ENCODE data around the gene KNDC1.

DNA sequence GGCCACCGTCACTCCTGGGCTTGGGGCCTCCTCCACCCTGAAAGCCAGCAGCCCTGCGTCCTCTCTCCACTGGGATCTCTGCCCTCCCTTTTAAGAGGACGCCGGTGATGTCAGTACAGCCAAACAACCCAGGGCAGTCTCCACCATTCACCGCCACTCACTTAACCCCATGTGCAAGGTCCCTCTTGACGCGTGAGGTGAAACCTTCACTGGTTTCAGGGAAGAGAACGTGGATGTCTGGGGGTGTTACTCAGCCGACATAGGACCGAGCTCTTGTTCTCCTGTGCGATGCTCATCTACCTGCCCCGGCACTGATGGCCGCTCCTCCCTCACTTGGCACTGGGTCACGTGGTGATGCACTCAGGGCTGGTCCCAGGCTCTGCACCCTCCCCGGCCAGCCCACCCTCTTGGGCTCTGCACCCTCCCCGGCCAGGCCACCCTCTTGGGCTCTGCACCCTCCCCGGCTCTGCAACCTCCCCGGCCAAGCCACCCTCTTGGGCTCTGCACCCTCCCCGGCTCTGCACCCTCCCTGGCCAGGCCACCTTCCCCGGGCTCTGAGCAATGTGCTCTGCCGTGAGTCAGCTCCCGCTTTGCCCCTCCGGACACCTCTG, 36.2 kb upstream of the KNDC1 start:
- TF ChIP-seq, protein P1, sequence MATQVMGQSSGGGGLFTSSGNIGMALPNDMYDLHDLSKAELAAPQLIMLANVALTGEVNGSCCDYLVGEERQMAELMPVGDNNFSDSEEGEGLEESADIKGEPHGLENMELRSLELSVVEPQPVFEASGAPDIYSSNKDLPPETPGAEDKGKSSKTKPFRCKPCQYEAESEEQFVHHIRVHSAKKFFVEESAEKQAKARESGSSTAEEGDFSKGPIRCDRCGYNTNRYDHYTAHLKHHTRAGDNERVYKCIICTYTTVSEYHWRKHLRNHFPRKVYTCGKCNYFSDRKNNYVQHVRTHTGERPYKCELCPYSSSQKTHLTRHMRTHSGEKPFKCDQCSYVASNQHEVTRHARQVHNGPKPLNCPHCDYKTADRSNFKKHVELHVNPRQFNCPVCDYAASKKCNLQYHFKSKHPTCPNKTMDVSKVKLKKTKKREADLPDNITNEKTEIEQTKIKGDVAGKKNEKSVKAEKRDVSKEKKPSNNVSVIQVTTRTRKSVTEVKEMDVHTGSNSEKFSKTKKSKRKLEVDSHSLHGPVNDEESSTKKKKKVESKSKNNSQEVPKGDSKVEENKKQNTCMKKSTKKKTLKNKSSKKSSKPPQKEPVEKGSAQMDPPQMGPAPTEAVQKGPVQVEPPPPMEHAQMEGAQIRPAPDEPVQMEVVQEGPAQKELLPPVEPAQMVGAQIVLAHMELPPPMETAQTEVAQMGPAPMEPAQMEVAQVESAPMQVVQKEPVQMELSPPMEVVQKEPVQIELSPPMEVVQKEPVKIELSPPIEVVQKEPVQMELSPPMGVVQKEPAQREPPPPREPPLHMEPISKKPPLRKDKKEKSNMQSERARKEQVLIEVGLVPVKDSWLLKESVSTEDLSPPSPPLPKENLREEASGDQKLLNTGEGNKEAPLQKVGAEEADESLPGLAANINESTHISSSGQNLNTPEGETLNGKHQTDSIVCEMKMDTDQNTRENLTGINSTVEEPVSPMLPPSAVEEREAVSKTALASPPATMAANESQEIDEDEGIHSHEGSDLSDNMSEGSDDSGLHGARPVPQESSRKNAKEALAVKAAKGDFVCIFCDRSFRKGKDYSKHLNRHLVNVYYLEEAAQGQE (IDR thresholded peaks at IDR 0.05; ENCODE audit: insufficient read depth in 1 of 2, low read depth in 2 of 2, low read length in 2 of 2), result no peak
- TF ChIP-seq POLR2AphosphoS5 (IDR thresholded peaks at IDR 0.05; ENCODE audit: low read depth, low read length), result no peak
